Measurements from ENCODE around the gene CGNL1. TPM values are rescaled to one million over a fixed set of nuclear protein-coding genes. Genes with fewer than 3 reads are reported as not detected.

Gene CGNL1
- total RNA-seq, 4 donors from 2014 or later, result 9.6 to 21.3 (median 13.1) TPM

DNA sequence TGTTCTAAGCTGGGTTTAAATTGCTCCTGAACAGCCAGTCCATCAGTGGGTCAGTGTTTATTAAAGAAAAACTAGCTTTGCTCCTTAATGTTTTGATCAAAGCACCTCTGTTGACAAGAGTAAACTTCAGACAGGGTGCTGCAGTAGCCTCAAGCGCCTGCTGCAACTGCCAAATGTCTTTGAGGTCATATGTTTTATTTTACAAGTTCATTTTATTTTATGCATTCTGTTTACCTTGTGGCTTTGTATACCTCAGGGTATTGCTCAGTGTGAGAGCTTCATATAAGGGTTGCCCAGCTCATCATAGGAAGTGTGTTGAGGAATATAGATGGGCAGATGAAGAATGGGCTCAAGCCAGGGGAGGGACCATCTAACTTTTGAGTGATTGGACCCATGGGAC lies 223.9 kb downstream of the CGNL1 start:
- Histone ChIP-seq H3K36me3 (peaks cover under 1 to 11% (median 8%) of the 10 kb centered on the region in 4 donors), H3K27ac (replicated peaks in 1 of 4) (peak overlapping the region; percentile 90 to 96 (median 92)), H3K9me3 (no peaks in the 10 kb centered on the region), H3K4me3 (peak overlapping the region; percentile 28 to 51 (median 40)), H3K4me1 (peaks cover 46 to 99% (median 95%) of the 10 kb centered on the region in 4 donors), H3K27me3 (no peaks in the 10 kb centered on the region)
- intact Hi-C loops (cut with DNase I), result no loop called here
- no peak for DNase-seq (ENCODE audit: extremely low spot score)
- no peak for TF ChIP-seq POLR2AphosphoS5 (IDR thresholded peaks at IDR 0.05)
- TF ChIP-seq, protein P1, sequence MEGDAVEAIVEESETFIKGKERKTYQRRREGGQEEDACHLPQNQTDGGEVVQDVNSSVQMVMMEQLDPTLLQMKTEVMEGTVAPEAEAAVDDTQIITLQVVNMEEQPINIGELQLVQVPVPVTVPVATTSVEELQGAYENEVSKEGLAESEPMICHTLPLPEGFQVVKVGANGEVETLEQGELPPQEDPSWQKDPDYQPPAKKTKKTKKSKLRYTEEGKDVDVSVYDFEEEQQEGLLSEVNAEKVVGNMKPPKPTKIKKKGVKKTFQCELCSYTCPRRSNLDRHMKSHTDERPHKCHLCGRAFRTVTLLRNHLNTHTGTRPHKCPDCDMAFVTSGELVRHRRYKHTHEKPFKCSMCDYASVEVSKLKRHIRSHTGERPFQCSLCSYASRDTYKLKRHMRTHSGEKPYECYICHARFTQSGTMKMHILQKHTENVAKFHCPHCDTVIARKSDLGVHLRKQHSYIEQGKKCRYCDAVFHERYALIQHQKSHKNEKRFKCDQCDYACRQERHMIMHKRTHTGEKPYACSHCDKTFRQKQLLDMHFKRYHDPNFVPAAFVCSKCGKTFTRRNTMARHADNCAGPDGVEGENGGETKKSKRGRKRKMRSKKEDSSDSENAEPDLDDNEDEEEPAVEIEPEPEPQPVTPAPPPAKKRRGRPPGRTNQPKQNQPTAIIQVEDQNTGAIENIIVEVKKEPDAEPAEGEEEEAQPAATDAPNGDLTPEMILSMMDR (IDR thresholded peaks at IDR 0.05), result no peak
- no peak for TF ChIP-seq EP300 (IDR thresholded peaks at IDR 0.05)
- no peak for TF ChIP-seq POLR2A (IDR thresholded peaks at IDR 0.05; ENCODE audit: low read depth)
- 76% methylated on average over 1 of the region's 1 CpG for WGBS

Small RNA genes lying within 50 kb of the gene (small RNA-seq; reads per million reads assigned to genes)
- 0 reads per million in 3 donors for gene RNU6-844P

Other genes with a start within 250 kb of the CGNL1 start
- 100 to 1,000 TPM; 192 to 274 (median 234) TPM for gene MYZAP, start 215.4 kb downstream of the CGNL1 start, total RNA-seq

Data from esophagus muscularis mucosa (tissue), 4 donors.